Activated naive CD4-positive, alpha-beta T cell treated with anti-CD3 and anti-CD28 coated beads for 36 hours (primary cell): ENCODE data around the gene GTSE1. TPM values are rescaled to one million over a fixed set of nuclear protein-coding genes. Genes with fewer than 3 reads are reported as not detected.

Experiments used
- CTCF ChIA-PET: fragments of 350-600 bp; sonication (Branson Sonifier 250); formaldehyde crosslinking; loops from one replicate; lab custom pipeline; 2021; ENCODE audit warnings: antibody characterized with exemption; lab: Charles Lee
- DNase-seq: peaks from one replicate; pipeline ENCODE4 v3.0.0-alpha.2; 2020
- H3K27ac Mint-ChIP-seq: one replicate; pipeline ENCODE4 v1.8.0; 2021; ENCODE audit warnings: mild to moderate bottlenecking, mixed read lengths
- H3K27me3 Mint-ChIP-seq: one replicate; pipeline ENCODE4 v1.8.0; 2021; ENCODE audit warnings: low read depth, mixed read lengths
- H3K36me3 Mint-ChIP-seq: one replicate; pipeline ENCODE4 v1.8.0; 2021; ENCODE audit warnings: low read depth, mixed read lengths
- H3K4me1 Mint-ChIP-seq: one replicate; pipeline ENCODE4 v1.8.0; 2021; ENCODE audit warnings: low read depth, mixed read lengths
- H3K4me3 Mint-ChIP-seq: one replicate; pipeline ENCODE4 v1.8.0; 2021; ENCODE audit warnings: mild to moderate bottlenecking, moderate library complexity, mixed read lengths
- H3K9me3 Mint-ChIP-seq: one replicate; pipeline ENCODE4 v1.8.0; 2021; ENCODE audit warnings: mixed read lengths
- intact Hi-C: fragments of 100-400 bp; cut with micrococcal nuclease; formaldehyde crosslinking; loops from one replicate; pipeline ENCODE4 v1.15.1; 2023
- total RNA-seq, 2 experiments: library from RNA; stranded (reverse); gene quantifications; one replicate each; pipeline ENCODE4 v1.2.3, GENCODE V29; 2021

The GTSE1 gene
- total RNA-seq, 2 experiments from 2014 or later, result 39.7 to 39.8 TPM

- DNase-seq, result no peak
- CTCF ChIA-PET, result interaction anchor here (0.6 kb wide), 1 partner anchor 203 kb away, joined by 3 read pairs; no protein-coding TSS in a partner anchor
- no peaks in the 10 kb centered on the region for H3K9me3 Mint-ChIP-seq
- no peak overlapping the region for H3K27ac Mint-ChIP-seq
- no peaks in the 10 kb centered on the region for H3K4me1 Mint-ChIP-seq
- peaks cover 4% of the 10 kb centered on the region for H3K36me3 Mint-ChIP-seq
- H3K27me3 Mint-ChIP-seq, result no peaks in the 10 kb centered on the region
- H3K4me3 Mint-ChIP-seq, result no peak overlapping the region
- intact Hi-C loops, result no loop called here
These were observed 17.7 kb upstream of the GTSE1 start for GRCh38 chr22:46278656-46279645.

- H3K36me3 Mint-ChIP-seq, result peaks cover 3% of the 10 kb centered on the region
- CTCF ChIA-PET, result no interaction called here
- H3K9me3 Mint-ChIP-seq, result no peaks in the 10 kb centered on the region
- H3K27me3 Mint-ChIP-seq, result no peaks in the 10 kb centered on the region
- no peak overlapping the region for H3K4me3 Mint-ChIP-seq
- DNase-seq, result no peak
- intact Hi-C loops, result no loop called here
- no peaks in the 10 kb centered on the region for H3K4me1 Mint-ChIP-seq
- no peak overlapping the region for H3K27ac Mint-ChIP-seq
These were observed 16.4 kb upstream of the GTSE1 start for GRCh38 chr22:46280063-46280817.

GRCh38 chr22:46280999-46281623 is 15.6 kb upstream of the GTSE1 start:
- CTCF ChIA-PET, result no interaction called here
- no peak for DNase-seq
- intact Hi-C loops, result no loop called here
- Mint-ChIP-seq H3K9me3 (no peaks in the 10 kb centered on the region), H3K36me3 (no peaks in the 10 kb centered on the region), H3K27me3 (no peaks in the 10 kb centered on the region), H3K4me3 (no peak overlapping the region), H3K4me1 (no peaks in the 10 kb centered on the region), H3K27ac (no peak overlapping the region)

- Mint-ChIP-seq H3K4me3 (no peak overlapping the region), H3K27me3 (no peaks in the 10 kb centered on the region), H3K4me1 (no peaks in the 10 kb centered on the region), H3K9me3 (no peaks in the 10 kb centered on the region), H3K36me3 (no peaks in the 10 kb centered on the region), H3K27ac (no peak overlapping the region)
- intact Hi-C loops, result no loop called here
- DNase-seq, result no peak
- CTCF ChIA-PET, result no interaction called here
These were observed 14.6 kb upstream of the GTSE1 start for GRCh38 chr22:46281866-46282678.

- Mint-ChIP-seq H3K27ac (no peak overlapping the region), H3K4me3 (no peak overlapping the region), H3K9me3 (no peaks in the 10 kb centered on the region), H3K27me3 (no peaks in the 10 kb centered on the region), H3K4me1 (no peaks in the 10 kb centered on the region), H3K36me3 (no peaks in the 10 kb centered on the region)
- intact Hi-C loops, result no loop called here
- no peak for DNase-seq
- CTCF ChIA-PET, result no interaction called here
These were observed 10.7 kb upstream of the GTSE1 start for GRCh38 chr22:46286006-46286405.

GRCh38 chr22:46286941-46287872 is 9.5 kb upstream of the GTSE1 start:
- no peaks in the 10 kb centered on the region for H3K36me3 Mint-ChIP-seq
- no peak overlapping the region for H3K27ac Mint-ChIP-seq
- CTCF ChIA-PET, result interaction anchor here (1.1 kb wide), 1 partner anchor 165 kb away, joined by 4 read pairs; no protein-coding TSS in a partner anchor
- no peaks in the 10 kb centered on the region for H3K4me1 Mint-ChIP-seq
- no peak overlapping the region for H3K4me3 Mint-ChIP-seq
- intact Hi-C loops, result no loop called here
- DNase-seq, result no peak
- H3K27me3 Mint-ChIP-seq, result no peaks in the 10 kb centered on the region
- peaks cover under 1% of the 10 kb centered on the region for H3K9me3 Mint-ChIP-seq

- Mint-ChIP-seq H3K36me3 (no peaks in the 10 kb centered on the region), H3K27me3 (no peaks in the 10 kb centered on the region), H3K9me3 (peaks cover 1% of the 10 kb centered on the region), H3K4me3 (no peak overlapping the region), H3K4me1 (no peaks in the 10 kb centered on the region), H3K27ac (no peak overlapping the region)
- no peak for DNase-seq
- CTCF ChIA-PET, result interaction anchor here (1.1 kb wide), 1 partner anchor 166 kb away, joined by 4 read pairs; no protein-coding TSS in a partner anchor
- intact Hi-C loops, result no loop called here
These were observed 8.6 kb upstream of the GTSE1 start for GRCh38 chr22:46287873-46288751.

- Mint-ChIP-seq H3K27me3 (no peaks in the 10 kb centered on the region), H3K27ac (no peak overlapping the region), H3K9me3 (peaks cover 1% of the 10 kb centered on the region), H3K4me1 (peaks cover 2% of the 10 kb centered on the region), H3K36me3 (no peaks in the 10 kb centered on the region), H3K4me3 (no peak overlapping the region)
- DNase-seq, result no peak
- intact Hi-C loops, result no loop called here
- CTCF ChIA-PET, result interaction anchor here (1.1 kb wide), 1 partner anchor 166 kb away, joined by 4 read pairs; no protein-coding TSS in a partner anchor
These were observed 7.8 kb upstream of the GTSE1 start for GRCh38 chr22:46288846-46289243.

- DNase-seq, result no peak
- H3K4me3 Mint-ChIP-seq, result no peak overlapping the region
- no peak overlapping the region for H3K27ac Mint-ChIP-seq
- H3K27me3 Mint-ChIP-seq, result no peaks in the 10 kb centered on the region
- peaks cover 2% of the 10 kb centered on the region for H3K4me1 Mint-ChIP-seq
- H3K9me3 Mint-ChIP-seq, result peaks cover 1% of the 10 kb centered on the region
- CTCF ChIA-PET, result no interaction called here
- intact Hi-C loops, result no loop called here
- no peaks in the 10 kb centered on the region for H3K36me3 Mint-ChIP-seq
These were observed 7.3 kb upstream of the GTSE1 start for GRCh38 chr22:46289244-46289891.
